DMS114 treated with DMSO at 0.1 percent for 48 hours (cell line): ENCODE measurements around the gene METAP2.

ENCODE experiments used
- DNase-seq: peaks from one replicate; lab custom pipeline; 2025; ENCODE audit not compliant: unreplicated experiment; lab: John Stamatoyannopoulos, UW

Gene METAP2

DNA sequence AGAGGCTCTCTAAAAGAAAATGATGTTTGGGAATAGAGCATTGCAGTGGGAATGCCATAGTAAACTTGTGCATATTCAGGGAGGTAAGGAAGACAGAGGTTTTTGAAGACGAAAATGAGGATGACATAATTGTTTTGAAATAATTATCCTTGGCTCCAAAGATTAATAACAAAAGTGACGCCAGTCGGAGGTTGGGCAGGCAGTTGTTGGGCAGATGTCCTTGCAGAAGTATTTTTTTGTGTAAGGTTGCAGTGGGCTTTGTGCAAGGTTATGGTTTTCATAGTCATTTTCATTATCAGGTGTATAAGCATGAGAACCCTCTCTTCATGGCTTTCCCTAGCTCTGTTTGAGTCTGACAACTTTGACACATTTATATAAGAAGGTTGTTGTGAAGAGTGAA is 35.3 kb downstream of the METAP2 start:
- DNase-seq: no peak

DNA sequence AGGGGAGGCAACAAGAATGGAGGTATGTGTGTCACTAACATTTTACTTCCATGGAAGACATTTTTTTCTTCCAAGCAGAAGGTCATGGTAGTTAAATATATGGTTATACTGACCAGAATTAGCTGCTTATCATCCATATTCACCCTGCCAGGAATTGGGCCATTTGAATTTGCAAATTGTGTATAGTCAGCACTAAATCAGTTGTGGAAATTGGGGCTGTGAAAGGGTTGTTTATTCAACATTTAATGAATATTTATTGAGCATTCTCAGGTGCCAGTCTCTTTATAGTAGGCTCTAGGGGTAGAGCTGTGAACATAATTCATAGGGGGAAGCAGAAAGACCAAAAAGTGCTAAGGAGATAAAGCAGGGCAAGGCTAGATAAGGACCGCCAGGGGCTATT is 38.0 kb downstream of the METAP2 start:
- DNase-seq: no peak

DNA sequence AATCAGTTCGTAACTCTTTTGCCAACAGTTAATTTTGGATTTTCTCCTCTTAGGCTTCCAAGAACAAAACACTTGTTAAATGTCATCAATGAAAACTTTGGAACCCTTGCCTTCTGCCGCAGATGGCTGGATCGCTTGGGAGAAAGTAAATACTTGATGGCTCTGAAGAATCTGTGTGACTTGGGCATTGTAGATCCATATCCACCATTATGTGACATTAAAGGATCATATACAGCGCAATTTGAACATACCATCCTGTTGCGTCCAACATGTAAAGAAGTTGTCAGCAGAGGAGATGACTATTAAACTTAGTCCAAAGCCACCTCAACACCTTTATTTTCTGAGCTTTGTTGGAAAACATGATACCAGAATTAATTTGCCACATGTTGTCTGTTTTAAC is 39.6 kb downstream of the METAP2 start:
- no peak for DNase-seq

DNA sequence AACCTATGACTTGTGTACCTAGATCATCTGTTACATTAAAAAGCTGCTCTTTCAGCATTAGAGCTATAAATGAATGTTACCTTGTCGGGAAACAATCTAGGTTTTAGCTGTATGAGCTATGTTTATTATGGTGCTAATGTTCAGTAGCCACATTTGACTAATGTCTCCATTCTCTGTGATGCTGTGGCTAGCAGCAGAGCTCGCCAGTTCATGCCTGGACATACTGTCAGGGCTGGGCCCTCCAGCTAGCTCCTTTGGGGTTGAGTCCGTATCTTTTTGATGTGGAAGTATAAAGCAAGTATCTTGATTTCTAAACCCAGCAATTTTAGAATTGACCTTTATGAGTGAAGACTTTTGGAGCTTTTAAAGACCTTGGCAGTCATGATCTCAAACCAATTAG is 41.2 kb downstream of the METAP2 start:
- no peak for DNase-seq

DNA sequence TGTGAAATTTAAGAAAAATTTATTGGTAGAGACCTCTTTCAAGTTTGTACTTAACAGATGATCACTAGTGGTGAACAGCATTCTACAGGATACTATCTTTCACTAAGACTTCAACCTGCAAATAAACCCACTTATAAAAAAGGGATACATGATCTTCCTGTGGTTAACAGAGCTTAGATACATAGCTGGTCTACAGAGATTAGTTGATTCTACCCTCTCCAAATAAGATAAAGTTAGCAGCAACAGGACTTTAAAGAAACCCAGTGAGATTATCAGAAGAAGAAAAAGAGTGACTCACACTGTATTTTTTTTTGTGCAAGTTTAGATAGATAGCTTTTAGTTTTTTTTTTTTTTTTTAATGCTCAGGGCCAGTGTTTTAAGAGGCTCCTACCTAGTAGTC is 42.8 kb downstream of the METAP2 start:
- DNase-seq: no peak

DNA sequence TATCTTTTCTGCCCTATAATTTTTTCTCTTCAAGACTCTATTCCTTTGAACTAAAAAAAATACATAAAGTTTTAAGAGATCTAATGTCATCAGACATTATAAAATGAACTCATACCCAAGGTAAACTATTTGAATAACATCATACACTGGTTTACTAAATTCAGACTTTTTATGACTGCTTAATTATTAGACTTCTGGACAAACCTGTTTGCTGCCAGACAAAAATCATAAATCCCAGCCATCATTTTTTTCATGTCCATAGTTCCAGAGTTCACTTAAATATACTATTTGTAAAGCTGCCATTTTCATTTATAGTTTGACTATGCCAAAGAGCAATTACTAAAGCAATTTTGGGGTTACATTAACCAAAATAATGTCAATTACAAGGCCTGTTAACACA is 43.3 kb downstream of the METAP2 start:
- DNase-seq: no peak

DNA sequence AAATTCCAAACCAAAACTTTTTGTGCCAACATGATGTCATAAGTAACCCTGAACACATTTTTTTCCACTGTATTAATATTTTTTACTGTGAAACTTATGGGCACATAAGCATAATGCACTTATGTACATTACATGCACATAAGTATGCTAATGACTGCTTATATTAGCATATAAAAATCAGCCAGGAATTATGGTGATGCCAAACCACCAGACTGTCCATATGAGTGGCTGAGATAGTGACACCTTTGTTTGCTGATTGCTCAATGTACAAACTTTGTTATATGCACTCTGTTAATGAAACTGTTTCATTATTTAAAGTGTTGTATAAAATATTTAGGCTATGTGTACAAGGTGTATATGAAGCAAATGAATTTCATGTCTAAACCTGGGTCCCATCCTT is 45.0 kb downstream of the METAP2 start:
- DNase-seq: no peak

DNA sequence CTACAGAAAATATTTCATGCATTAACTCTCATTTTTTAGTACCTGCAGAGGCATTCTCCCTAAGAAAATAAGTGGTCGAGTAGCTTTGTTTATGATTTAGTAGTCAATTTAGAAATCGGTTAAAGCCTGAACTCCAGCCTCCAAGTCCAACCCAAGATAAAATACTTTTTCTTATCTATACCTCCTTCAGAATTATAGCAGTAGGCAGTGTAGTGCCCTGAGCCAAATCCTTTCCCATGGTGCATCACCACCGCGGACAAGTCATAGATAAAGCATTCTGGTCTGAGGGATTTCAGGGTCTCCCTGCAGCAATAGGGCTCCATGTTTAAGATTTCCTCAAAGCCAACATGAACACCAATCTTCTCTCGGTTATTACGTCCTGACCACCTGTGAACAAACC is 46.9 kb downstream of the METAP2 start:
- no peak for DNase-seq

DNA sequence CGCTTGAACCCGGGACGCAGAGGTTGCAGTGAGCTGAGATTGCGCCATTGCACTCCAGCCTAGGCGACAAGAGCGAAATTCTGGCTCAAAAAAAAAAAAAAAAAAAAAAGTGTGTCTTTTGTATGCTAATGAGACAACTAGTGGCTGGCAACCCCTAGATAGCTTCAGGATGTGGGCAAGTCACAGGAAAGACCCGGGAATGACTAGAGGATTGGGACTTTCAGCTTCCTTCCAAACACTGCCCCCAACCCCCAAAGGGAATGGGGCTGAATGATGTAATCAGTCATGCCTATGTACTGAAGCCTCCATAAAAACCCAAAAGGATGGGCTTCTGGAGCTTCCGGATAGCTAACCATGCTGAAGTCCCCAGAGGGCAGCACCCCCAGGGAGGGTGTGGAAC is 48.7 kb downstream of the METAP2 start:
- no peak for DNase-seq

DNA sequence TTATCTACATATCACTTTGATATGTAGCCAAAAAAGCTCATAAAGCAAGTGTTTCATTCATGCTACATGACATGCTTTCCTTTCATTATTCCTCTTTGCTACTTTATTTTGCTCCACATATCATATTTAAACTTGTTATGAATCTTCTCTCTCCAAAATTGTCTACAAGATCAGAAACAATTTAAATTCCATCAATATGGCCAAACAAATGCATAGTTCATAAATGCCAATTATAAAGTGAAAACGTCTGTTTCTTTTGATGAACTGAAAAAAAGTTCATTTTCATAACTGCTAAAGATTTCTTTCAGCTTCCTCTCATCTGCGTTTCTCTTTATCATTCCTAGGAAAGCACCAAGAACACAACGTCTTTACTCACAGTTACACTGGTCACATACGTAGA is 54.5 kb downstream of the METAP2 start:
- DNase-seq: no peak

DNA sequence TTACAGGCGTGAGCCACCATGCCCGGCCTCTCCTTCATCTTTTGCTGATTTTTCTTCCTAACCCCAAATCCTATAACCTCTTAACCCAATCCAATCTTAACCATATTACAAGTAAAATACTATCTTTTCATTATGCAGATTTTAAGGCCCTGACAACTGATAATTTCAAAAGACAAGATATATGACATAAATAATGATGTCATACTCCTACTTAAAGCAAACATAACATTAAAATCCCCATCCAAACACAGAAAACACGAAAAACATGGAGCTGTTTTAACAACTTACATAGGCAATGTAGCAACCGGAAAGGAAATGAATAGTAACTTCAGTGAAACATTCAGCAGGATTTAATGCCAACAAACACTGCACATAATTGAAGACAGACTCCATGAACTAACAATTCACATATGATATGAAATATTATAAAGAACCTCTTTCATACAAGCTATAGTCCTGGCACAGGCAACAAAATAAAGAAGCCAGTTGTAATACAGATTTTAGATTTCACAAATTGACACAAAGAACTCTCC is 55.8 kb downstream of the METAP2 start:
- DNase-seq: no peak

DNA sequence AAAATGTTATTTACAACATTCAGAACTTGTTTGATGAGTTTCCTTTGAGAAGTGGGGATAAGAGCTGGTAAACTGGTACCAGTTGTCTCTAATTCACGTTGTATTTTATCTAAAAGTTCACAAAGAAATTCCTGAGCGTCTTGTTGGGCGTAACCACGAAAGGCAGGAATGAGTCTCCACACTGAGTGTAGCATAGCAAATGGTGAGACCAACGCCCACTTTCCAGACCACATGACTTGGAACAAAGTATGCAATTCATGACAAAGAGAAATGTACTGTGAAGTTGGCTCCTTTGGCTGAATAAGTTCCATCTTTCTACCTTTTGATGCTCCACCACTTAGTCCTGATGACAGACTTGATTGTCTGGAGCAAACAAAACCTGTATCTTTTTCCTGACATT is 58.9 kb downstream of the METAP2 start:
- DNase-seq: no peak

DNA sequence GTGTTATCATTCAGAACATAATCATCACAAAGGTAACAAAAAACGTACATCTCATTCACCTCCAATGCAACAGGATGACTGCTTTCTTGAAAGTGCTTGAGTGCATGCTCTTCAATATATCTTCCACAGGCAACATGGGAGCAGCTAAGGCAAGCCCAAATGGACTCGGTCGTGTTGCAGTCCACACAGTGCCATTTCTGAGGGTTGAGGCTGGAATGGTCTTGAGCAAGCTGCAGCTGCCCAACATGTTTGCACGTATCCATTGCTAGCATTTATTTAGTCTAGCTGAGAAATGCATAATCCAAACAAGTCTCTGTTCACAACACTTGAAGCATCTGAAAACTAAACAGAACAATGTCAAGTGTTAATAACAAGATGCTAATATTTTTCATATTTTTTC is 60.0 kb downstream of the METAP2 start:
- DNase-seq: no peak

DNA sequence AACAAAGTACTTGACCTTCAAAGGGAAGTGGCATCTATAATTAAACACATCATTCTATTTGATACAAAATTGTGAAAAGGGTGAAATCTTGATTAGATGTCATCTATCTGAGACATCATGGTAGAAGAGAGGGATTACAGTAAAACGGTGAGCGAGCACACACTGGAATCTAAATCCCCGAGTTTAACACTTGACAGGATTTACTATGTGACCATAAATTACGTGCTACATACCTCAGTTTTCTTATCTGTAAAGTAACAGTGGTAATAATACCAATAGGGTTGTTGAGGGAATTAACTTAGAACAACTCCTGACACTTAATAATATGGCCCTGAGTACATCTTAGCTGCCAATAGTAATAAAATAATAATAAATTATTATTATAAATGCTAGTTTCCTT is 64.1 kb downstream of the METAP2 start:
- DNase-seq: no peak

DNA sequence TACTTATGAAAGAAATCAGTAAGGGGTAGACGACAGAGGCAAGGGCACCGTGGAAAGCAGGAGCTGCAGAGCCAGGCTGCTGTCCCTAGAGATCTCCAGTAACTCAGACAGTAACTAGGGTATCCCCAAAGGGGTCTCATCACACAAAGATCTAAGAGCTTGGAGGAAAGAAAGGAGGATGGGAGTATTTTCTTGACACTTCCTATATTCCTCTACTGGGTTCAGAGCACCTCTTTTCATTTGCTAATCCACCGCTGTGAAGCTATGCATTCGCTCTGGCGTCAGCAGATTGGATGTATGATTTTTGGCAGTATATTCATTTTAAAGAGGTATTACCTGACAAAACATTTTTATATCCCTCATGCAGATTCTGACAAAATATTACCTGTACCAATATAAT is 64.7 kb downstream of the METAP2 start:
- DNase-seq: no peak

DNA sequence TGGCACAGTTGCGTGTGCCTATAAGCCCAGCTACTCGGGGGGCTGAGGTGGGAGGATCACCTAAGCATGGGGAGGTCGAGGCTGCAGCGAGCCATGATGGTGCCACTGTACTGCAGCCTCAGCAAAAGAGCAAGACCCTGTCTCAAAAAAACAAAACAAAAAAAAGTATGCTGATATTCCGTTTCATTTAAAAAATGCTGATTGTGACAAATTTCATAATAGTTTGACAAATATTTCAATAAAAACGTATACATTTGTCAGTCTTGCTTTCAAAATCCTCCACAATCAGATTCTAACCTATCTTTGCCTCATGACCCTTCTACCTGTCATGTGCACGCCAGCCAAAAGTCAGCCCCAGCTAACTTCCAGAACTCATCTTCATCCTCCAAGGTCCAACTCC is 67.5 kb downstream of the METAP2 start:
- DNase-seq: no peak

DNA sequence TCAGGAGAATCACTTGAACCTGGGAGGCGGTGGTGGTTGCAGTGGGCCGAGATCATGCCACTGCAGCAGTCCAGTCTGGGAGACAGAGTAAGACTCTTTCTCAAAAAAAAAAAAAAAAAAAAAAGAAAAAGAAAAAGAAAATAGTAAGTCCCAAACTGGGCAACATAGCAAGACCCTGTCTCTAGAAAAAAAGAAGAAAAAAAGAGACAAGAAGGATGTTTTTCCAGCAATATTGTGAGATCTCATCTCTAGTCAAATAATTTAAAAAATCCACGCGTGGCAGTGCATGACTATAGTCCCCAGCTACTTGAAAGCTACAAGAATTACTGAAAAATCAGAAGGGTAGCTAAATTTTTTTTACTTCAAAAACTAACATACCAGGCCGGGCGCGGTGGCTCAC is 69.4 kb downstream of the METAP2 start:
- no peak for DNase-seq

DNA sequence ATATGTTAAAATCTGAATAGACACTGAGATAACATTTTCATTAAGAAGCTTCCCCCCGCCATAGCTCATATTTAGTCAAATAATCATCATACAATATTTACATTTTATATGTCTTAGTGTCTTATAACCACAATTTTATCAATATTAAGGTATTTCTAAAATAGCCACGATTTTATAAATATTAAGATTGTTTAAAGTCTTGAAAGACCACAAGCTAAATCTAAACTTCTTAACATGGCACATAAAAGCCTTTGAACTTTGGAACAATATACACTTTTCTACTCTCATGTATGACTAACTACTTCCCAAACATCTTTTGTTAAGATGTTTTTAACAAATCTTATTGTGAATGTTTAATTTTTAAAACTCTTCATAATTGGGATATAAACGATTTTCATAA is 70.8 kb downstream of the METAP2 start:
- DNase-seq: no peak

DNA sequence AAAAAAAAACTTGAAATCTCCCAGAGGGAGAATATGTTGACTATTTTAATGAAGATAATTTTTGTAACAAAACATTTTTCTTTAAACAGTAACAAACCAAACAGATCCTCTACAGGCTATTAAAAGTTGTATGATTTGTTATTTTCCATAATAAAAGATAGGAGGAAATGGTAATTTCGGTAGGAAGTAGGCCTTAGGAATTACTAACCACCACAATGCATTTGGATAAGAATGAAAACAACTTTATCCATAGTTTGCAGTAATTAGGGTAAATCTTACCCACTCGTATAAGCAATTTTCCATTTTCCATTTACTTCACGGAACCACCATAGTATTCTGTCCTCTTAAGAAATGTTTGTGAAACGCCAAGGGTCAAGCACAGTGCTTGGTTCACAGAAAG is 71.4 kb downstream of the METAP2 start:
- DNase-seq: no peak

DNA sequence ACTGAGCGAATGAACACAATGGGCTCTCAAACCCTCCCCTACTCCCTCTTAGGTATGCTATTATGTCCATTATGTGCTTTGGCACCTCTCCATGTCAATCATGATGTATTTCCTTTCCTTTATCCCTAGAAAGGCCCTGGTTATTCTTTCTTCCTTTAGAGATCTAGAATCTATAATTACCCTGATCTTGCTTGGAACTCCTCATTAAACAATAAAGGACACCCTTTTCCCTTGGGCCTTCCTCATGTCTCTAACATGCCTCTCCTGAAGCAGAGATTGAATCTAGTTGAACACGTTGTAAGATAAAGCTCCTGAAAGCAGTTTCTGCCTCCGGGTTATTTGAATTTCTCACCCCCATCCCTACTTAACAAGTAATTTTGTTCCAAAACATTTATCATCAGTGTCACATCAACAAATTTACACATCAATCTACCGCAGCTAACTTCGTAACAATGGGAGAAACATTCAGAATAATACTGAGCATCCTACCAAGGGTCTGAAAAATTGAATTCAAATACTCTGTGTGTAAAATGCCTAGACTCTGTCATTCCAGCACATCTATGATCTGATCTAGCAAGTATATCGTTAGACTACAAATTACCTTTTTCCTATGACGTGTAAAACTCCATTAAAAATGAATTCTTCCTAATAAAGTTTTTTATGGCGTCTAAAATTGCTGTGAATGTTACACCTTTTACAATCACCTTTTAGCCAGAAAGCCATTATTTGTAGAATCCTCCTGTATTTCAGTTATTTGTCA is 72.0 kb downstream of the METAP2 start:
- DNase-seq: no peak

DNA sequence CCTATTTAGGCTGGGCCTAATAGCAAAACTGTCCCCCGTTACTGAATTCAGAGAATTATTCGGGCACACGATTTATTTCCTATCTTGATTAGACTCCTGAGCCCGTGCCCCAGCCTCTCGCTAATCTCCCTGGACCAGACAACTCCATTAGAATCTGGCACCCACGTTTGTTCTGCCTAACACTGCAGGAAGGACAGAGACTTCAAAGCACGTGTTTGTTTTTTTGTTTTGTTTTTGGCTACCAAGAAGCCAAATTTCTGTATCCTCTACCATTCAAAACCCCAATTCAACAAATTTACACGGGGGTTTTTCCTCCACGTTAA is 72.5 kb downstream of the METAP2 start:
- no peak for DNase-seq

DNA sequence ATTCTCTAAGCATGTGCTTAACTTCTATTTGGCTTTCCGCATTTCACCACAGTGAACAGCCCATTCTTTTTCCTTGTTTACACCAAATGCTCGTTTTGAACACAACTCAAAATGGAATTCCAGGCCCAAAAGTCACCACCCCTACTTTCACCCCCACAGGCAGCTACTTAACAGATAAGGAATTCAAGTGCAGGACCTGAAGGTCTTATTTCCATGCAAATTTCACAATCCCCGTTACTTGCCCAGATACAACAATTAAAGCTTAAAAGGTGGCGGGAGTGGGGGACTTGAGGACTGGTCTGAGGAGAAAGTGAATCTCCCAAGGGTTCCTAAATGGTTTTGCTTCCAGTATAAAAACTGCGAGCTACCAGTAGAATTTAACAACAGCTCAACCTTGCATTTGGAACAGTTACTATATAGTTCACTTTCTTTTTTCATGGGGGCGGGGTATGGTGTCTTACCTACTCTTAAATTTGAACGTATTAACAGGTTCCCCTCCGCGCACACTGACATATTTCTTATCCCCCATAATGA is 73.6 kb downstream of the METAP2 start:
- no peak for DNase-seq

DNA sequence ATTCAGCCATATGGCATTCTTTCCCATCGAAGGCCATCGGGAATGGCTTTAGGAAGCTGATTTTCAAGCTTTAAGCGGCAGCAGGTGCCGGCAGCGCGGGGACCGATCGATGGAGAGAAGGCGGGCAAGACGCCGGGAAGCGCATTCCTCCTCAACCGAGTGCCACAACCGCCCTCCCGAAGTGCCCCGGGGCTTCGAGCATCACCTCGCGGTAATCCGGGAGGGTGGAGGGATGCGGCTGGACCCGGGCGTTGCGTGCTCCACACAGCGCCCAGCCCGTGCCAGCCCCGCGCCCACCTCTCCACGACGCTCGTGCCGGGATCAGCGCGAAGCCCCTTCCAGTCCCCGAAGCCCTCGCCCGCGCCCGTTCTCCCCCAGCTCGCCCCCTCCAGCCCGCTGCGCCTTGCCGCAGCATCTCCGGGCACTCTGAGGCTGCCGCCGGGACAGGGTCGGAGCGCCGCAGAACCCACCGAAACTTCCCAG is 74.1 kb downstream of the METAP2 start:
- no peak for DNase-seq
